HL-60 (cell line): ENCODE results near the gene TERT.

Experiments
- CTCF ChIP-seq: IDR thresholded peaks from one replicate; pipeline ENCODE4 v1.5.1; 2011; ENCODE audit warnings: low read length, control low read depth, inconsistent platforms; ENCODE audit not compliant: insufficient read depth
- GABPA ChIP-seq: IDR thresholded peaks from 2 replicates; pipeline ENCODE4 v1.6.1; 2012; ENCODE audit warnings: low read depth
- POLR2AphosphoS5 ChIP-seq: IDR thresholded peaks from 2 replicates; pipeline ENCODE4 v1.6.1; 2012; ENCODE audit warnings: low read depth
- SPI1 ChIP-seq: IDR thresholded peaks from 2 replicates; pipeline ENCODE4 v1.6.1; 2012; ENCODE audit warnings: low read depth, mild to moderate bottlenecking, borderline replicate concordance

GRCh38 chr5:1220831-1221230 lies 74.0 kb downstream of the TERT start:
- TF ChIP-seq CTCF (no peak), POLR2AphosphoS5 (no peak), SPI1 (no peak), GABPA (no peak)
